Chondrocyte (in vitro differentiated cells): Measurements from ENCODE around the gene UNC80. TPM values are rescaled to one million over a fixed set of nuclear protein-coding genes. Genes with fewer than 3 reads are reported as not detected.
A peak's percentile ranks its signal among the peaks of the same experiment; 100 is the strongest.

Source experiments
- DNase-seq: peaks from one replicate; pipeline ENCODE4 v3.0.0; 2021; ENCODE audit warnings: mixed read lengths, low spot score
- H3K27ac Mint-ChIP-seq: one replicate; pipeline ENCODE4 v1.8.0; 2021; ENCODE audit warnings: mild to moderate bottlenecking, moderate library complexity, mixed read lengths; ENCODE audit not compliant: unreplicated experiment
- H3K27me3 Mint-ChIP-seq: 2 replicates; pipeline ENCODE4 v1.8.0; 2021; ENCODE audit warnings: low read depth, mixed read lengths
- H3K36me3 Mint-ChIP-seq: 2 replicates; pipeline ENCODE4 v1.8.0; 2021; ENCODE audit warnings: low read depth, mixed read lengths
- H3K4me1 Mint-ChIP-seq: 2 replicates; pipeline ENCODE4 v1.8.0; 2021; ENCODE audit warnings: low read depth, mild to moderate bottlenecking, mixed read lengths
- H3K4me3 Mint-ChIP-seq: one replicate; pipeline ENCODE4 v1.8.0; 2021; ENCODE audit warnings: mild to moderate bottlenecking, moderate library complexity, mixed read lengths; ENCODE audit not compliant: unreplicated experiment
- H3K9me3 Mint-ChIP-seq: 2 replicates; pipeline ENCODE4 v1.8.0; 2021; ENCODE audit warnings: low read depth, mixed read lengths
- total RNA-seq: library from RNA; stranded (reverse); gene quantifications from 3 replicates; pipeline ENCODE4 v1.2.1, GENCODE V29; 2021
- TF ChIP-seq, protein P1 (sequence below): fragments of 200-600 bp; sonication (generic); IDR thresholded peaks from 2 replicates; pipeline ENCODE4 v1.5.0; 2021; ENCODE audit warnings: antibody characterized with exemption, mild to moderate bottlenecking, moderate library complexity

The UNC80 gene
- total RNA-seq, 1 donor from 2014 or later: 0.02 TPM

DNA sequence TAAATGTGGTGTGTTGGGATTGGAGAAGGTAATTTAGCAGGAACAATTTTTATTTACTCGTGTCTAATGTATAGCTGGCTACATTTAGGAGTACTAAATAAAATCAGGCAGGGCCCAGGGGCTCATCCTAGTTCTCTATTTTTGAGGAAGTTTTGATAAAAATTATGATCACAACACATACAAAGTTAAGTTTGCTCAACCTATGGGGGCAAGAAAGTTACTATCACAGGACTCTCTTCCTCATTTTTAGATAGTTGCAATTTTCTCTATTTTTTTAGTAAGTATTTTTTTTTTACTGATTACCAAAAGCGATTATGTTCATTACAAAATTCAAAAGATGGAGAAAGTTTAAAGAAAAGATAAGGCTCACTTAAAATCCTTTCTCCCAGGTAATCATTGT, 170.8 kb downstream of the UNC80 start:
- TF ChIP-seq, protein P1, sequence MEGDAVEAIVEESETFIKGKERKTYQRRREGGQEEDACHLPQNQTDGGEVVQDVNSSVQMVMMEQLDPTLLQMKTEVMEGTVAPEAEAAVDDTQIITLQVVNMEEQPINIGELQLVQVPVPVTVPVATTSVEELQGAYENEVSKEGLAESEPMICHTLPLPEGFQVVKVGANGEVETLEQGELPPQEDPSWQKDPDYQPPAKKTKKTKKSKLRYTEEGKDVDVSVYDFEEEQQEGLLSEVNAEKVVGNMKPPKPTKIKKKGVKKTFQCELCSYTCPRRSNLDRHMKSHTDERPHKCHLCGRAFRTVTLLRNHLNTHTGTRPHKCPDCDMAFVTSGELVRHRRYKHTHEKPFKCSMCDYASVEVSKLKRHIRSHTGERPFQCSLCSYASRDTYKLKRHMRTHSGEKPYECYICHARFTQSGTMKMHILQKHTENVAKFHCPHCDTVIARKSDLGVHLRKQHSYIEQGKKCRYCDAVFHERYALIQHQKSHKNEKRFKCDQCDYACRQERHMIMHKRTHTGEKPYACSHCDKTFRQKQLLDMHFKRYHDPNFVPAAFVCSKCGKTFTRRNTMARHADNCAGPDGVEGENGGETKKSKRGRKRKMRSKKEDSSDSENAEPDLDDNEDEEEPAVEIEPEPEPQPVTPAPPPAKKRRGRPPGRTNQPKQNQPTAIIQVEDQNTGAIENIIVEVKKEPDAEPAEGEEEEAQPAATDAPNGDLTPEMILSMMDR: no peak
- no peak overlapping the region for H3K27ac Mint-ChIP-seq

GRCh38 chr2:209942936-209943605, 171.4 kb downstream of the UNC80 start:
- peaks cover 36% of the 10 kb centered on the region for H3K4me1 Mint-ChIP-seq
- TF ChIP-seq, protein P1: no peak
- no peaks in the 10 kb centered on the region for H3K9me3 Mint-ChIP-seq
- DNase-seq: no peak
- H3K27ac Mint-ChIP-seq: peak overlapping the region; percentile 69
- H3K36me3 Mint-ChIP-seq: no peaks in the 10 kb centered on the region
- no peak overlapping the region for H3K4me3 Mint-ChIP-seq
- no peaks in the 10 kb centered on the region for H3K27me3 Mint-ChIP-seq

More for the DNA sequence above, 170.8 kb downstream of the UNC80 start:
- peaks cover 36% of the 10 kb centered on the region for H3K4me1 Mint-ChIP-seq
- no peak for DNase-seq
- no peaks in the 10 kb centered on the region for H3K36me3 Mint-ChIP-seq
- no peaks in the 10 kb centered on the region for H3K9me3 Mint-ChIP-seq
- H3K4me3 Mint-ChIP-seq: no peak overlapping the region
- H3K27me3 Mint-ChIP-seq: no peaks in the 10 kb centered on the region

DNA sequence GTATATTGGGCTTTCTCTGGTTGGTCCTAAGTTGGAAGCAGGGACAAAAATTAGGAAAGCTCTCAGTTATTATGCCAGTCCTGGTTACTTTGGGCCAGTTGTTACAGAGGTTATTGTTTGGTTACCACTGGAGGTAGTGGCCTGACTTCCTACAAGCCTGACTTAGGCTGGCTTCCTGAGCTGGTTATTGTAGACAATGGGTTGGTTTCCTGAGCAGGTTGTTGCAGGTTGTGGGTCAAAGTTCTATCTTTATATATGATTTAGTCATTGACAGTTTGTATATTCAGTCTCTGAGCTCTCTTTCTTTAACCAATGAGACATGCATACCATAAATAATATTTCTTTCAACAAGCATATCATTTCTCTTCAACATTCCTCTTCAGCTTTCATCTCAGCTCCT, 172.1 kb downstream of the UNC80 start:
- DNase-seq: no peak
- TF ChIP-seq, protein P1: no peak
- Mint-ChIP-seq H3K36me3 (no peaks in the 10 kb centered on the region), H3K27me3 (no peaks in the 10 kb centered on the region), H3K9me3 (no peaks in the 10 kb centered on the region), H3K27ac (no peak overlapping the region), H3K4me1 (peaks cover 36% of the 10 kb centered on the region), H3K4me3 (no peak overlapping the region)

DNA sequence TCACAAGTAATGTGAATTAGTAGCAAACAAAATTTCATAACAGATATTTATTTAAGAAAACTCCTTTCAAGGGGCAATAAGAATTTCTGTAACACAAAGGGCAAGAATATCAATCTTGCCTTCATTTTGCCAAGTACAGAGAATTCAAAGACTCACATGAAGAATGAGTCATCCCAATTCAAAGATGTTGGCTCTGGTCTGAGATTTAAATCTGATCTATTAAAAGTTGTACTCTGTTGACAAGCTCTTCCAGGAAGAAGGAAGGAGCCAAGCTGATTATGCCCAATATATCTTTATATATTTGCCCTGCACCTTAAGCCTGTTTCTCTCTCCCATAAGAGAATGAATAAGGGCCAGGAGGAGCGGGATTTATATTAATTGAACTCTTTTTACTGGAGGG, 174.9 kb downstream of the UNC80 start:
- peaks cover 1% of the 10 kb centered on the region for H3K9me3 Mint-ChIP-seq
- peaks cover 27% of the 10 kb centered on the region for H3K4me1 Mint-ChIP-seq
- H3K4me3 Mint-ChIP-seq: no peak overlapping the region
- no peak overlapping the region for H3K27ac Mint-ChIP-seq
- no peaks in the 10 kb centered on the region for H3K36me3 Mint-ChIP-seq
- TF ChIP-seq, protein P1: no peak
- H3K27me3 Mint-ChIP-seq: no peaks in the 10 kb centered on the region
- no peak for DNase-seq

- Mint-ChIP-seq H3K27ac (no peak overlapping the region), H3K36me3 (peaks cover 5% of the 10 kb centered on the region), H3K27me3 (no peaks in the 10 kb centered on the region), H3K9me3 (peaks cover 9% of the 10 kb centered on the region), H3K4me1 (peaks cover 17% of the 10 kb centered on the region), H3K4me3 (no peak overlapping the region)
- no peak for DNase-seq
- TF ChIP-seq, protein P1: no peak
Observed at GRCh38 chr2:209956271-209956670, 184.6 kb downstream of the UNC80 start.
